CD4-positive, alpha-beta T cell treated with Interleukin-6 at 100 ng/mL for 8 hours (primary cell): ENCODE data around the gene MAEA.
"Not testable (repeated sequence)": the region's sequence is repeated elsewhere in the genome, so short reads cannot be mapped to it uniquely, and the experiment has no call there.

Experiments
- DNase-seq: peaks from one replicate; pipeline ENCODE4 v3.0.0-alpha.2; 2020; ENCODE audit warnings: mixed read lengths, low spot score

The MAEA gene

DNA sequence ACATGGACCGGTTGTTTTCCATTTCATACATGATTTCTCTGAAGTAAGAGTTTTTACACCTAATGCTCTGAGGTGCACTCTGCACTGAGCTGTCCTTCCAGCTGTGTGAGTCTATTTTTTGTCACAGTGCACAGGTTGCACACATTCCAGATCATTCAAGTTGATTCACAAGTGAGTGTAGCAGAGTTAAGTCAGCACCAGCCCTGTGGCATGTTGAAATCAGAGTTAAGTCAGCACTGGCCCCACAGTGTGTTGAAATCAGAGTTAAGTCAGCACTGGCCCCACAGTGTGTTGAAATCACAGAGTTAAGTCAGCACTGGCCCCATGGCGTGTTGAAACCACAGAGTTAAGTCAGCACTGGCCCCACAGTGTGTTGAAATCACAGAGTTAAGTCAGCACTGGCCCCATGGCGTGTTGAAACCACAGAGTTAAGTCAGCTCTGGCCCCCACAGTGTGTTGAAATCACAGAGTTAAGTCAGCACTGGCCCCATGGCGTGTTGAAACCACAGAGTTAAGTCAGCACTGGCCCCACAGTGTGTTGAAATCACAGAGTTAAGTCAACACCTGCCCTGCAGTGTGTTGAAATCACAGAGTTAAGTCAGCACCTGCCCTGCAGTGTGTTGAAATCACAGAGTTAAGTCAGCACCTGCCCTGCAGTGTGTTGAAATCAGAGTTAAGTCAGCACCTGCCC is 45.6 kb downstream of the MAEA start:
- not testable (repeated sequence) for DNase-seq

GRCh38 chr4:1336088-1336491 is 46.4 kb downstream of the MAEA start:
- no peak for DNase-seq

GRCh38 chr4:1337376-1337831 is 47.7 kb downstream of the MAEA start:
- DNase-seq = peak; percentile 25

- no peak for DNase-seq
Observed at GRCh38 chr4:1337951-1338751, 48.5 kb downstream of the MAEA start.

- no peak for DNase-seq
Observed at GRCh38 chr4:1338752-1339414, 49.2 kb downstream of the MAEA start.

DNA sequence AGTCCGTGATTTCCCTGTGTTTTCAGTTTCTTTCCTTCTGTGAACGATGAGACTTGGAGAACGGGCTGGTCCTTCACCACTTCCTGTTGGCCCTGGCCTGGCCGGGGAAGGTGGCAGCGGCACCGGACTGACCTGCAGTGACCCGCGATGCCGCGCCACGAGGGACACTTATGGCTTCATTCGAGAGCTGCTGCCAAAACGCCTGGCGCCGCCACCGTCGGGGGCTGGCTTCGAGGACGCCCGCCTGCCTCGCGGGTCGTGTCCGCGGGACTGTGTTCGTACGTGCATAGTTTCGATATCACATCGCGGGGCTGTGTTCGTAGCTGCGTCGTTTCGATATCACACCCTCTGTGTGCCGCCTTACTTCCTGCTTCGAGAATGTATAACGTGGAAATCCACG is 49.8 kb downstream of the MAEA start:
- DNase-seq = no peak

DNA sequence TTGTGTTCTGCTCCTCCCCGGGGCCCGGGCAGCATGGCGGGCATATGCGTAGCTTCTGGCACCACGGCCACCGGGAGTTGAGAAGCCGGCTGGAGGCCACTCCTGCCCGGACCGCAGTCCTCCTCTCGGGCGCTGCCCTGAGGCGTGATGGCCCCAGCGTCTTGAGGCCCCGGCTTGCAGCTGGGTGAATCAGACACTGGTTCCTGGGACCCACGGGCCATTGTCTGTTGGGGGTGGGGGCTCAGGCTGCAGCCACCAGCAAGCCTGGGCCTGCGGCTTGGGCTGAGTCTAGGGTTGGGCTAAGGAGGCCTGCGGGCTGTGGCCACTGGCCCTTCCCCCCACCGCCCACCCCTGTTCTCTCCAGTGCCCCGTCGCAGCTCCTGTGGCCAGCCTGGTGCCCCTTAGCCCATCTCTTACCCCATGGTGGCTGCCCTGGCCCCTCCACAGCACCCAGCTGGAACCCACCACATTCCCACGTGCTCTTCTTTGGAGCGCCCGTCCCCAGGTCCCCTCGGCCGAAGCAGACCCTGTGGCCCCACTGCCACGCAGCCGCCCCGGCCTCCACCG is 50.6 kb downstream of the MAEA start:
- DNase-seq = no peak

DNA sequence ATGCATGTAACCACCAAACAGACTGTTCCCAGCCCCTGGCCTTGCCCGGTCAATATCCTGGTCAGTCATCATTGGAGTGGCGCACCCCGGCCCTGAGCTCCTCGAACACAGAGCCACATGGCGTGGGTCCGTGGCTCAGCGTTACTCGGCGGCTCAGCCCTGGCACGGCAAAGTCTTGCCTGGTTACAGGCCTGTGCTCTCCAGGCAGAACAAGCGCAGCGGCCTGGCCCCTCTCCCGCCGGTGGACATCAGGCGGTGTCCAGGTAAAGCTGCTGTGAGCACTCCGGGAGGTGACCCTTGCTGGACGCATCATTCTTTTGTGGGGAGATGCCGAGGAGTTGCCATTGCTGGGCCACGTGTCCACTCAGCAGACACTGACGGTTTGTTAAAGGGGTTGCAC is 51.2 kb downstream of the MAEA start:
- DNase-seq = no peak

- no peak for DNase-seq
Observed at GRCh38 chr4:1342003-1342402, 52.3 kb downstream of the MAEA start.

DNA sequence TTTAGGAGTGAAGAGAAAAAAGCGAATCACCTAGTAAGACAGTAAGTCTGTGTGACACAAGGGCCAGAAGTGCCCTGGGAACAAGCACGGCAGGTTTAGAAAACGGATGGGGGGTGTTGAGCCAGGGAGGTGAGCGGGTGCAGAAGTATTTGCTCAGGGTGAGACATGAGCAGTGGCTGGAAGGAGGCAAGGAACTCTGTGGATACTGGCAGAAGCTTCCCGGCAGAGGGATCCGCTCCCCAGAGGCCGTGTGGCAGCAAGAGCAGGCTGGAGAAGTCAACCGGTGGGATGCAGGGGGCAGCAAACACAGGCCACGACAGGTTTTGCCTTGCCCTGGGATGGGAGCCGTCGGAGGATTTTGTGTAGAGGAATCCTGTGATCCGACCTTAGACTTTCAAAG is 55.0 kb downstream of the MAEA start:
- no peak for DNase-seq

DNA sequence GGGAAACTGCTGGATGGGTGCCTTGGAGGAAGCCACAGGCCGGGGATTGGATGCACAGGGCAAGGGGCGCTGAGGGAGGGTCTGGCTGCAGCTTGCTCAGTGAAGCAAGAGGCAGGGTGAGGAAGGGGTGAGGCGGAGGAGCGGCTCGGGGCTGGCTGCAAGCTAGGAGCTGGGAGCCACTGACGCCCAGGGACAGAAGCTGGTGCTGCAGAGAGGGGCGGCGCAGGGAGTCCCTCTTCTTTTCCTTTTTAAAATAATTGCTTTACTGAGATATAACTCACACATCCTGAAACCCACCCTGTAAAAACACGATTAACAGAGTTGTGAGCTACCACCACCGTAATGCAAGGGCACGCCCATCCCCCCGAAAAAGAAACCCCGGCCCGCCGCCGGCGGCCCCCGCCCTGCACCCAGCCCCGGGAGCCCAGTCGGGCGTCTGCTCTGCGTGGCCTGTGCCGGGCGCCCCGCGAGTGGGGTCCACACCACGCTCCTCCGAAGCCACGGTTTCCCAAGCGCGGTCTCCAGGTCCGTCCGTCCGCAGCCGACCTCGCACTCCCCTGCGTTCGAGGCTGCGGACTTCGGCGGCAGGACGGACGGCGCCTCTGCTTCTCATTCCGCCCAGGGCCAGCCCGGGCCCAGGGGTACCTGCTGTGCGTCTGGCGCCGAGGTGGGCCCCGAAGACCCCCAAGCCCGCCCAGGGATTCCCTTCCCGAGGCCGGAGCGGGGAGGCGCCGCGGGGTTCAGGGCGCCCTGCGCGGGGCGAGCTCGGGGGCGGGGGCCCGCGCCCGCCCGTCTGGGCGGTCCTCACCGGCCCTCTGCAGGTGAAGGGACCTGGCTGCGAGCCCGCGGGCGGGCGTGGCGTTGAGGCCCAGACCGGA is 56.5 kb downstream of the MAEA start:
- DNase-seq = peak; percentile 63

GRCh38 chr4:1346781-1347409 is 57.2 kb downstream of the MAEA start, which contains the start of gene UVSSA:
UVSSA (plus strand) TSS chr4:1347208; CDS start chr4:1348092, 884 bp downstream.
- DNase-seq = peak; percentile 100

DNA sequence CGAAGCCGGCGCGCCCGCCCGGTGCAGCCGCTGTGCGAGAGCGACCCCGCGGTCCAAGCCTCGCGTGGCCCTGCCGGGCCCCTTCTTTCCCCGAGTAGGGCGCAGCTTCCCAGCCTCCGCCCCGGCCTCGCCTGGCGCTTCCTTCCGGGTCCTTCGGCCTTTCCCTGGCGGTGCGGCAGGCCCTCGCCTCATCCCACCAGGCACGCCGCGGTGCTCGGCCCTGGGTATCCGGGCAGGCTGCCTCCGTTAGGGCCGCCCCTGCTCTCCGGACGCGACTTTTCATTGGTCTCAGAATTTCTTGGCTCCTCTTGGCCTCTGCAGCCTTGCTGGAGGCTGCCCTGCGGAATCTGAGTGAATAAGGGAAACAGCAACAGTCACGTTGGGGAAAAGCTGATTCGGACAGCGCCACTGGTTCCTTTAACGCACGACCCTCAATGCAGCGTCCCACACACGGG is 57.7 kb downstream of the MAEA start:
- peak; percentile 26 for DNase-seq

- DNase-seq = no peak
Observed at GRCh38 chr4:1348014-1348513, 58.4 kb downstream of the MAEA start.

- no peak for DNase-seq
Observed at GRCh38 chr4:1348746-1349145, 59.1 kb downstream of the MAEA start.

- DNase-seq = no peak
Observed at GRCh38 chr4:1349359-1350168, 59.9 kb downstream of the MAEA start.

DNA sequence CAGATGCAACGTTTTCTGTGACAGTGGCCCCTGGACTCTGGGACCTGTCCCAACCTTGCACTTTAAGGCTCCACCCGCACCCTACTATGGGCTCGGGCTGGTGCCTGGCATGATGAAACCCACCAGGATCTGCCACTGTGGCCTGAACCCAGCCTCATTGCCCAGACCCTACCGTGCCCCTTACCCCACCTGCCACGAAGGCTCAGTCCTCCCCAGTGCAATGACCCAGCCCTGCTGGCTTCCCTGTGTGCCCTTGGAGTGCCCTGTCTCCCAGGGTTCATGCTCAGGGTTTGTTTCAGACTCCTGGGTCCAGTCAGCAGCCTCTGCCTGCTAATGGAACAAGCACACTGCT is 60.5 kb downstream of the MAEA start:
- DNase-seq = no peak

DNA sequence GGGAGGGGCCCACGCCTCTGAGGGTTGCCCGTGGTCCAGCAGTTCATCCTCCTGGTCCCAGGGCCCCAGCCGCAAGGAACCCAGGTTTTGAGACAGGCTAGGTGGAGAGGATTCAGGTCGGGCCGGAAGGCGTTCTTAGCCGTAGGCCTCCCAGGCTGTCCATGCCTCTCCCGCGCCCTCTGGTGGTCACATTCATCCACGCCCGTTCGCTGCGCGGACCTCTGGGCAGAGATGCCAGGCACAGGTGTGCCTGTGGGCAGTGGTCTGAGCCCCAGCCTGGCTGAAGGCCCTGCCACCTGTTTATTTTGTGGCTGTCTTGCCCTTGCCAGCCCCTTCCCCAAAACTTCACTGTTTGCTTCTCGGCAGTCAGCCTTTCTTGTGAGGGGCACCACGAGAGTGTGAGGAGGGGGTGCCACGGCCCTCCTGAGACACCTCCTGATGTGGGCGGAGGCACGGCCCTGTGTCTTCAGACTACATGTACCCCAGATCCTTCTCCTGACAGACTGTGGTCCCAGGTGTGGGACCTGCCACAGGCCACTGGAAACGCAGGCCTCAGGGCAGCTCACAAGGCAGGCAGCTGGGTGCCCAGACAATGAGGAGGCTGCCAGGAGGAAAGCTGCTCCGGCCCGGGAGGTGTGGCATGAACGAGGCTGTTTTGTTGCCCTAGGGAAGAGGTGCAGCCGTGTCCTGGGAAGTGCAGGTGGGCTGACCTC is 62.3 kb downstream of the MAEA start:
- DNase-seq = peak; percentile 86

DNA sequence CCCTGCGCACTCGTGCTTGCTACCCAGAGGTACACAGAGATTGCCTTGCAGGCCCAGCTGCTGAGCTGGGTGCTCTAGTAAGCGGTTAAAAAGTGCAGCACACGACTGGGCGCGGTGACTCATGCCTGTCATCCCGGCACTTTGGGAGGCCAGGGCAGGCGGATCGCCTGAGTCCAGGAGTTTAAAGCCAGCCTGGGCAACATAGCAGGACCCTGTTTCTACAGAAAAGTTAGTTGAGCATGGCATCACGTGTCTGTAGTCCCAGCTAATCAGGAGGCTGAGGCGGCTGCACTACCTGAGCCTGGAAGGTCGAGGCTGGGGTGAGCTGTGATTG is 62.8 kb downstream of the MAEA start:
- no peak for DNase-seq
